HG03521 (cell line): ENCODE data around the gene KDM2A.
A peak's percentile ranks its signal among the peaks of the same experiment; 100 is the strongest.
"Not testable (repeated sequence)": the region's sequence is repeated elsewhere in the genome, so short reads cannot be mapped to it uniquely, and the experiment has no call there.

ENCODE experiments used
- ATAC-seq: cut with Tn5 transposase; IDR thresholded peaks from one replicate; pipeline ENCODE4 v1.9.1; 2021; ENCODE audit warnings: mild to moderate bottlenecking, moderate library complexity; ENCODE audit not compliant: unreplicated experiment

Gene KDM2A

GRCh38 chr11:67256477-67257135, 137.5 kb downstream of the KDM2A start:
- ATAC-seq, result no peak

DNA sequence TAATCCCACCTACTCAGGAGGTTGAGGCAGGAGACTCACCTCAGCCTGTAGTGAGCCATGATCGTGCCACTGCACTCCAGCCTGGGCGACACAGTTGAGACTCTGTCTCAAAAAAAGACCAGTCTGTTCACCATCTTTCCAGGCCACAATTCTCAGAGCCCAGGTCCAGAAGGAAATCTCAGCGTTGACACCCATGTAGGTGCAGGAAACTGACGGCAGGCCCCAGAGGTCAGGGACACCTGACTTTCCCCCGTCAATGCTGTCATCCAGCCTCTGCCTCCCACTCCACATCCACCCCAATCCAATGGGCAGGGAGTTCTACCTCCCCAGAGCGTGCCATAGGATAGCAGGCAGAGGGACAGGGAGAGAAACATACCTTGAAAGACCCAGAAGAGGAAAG, 141.3 kb downstream of the KDM2A start:
- ATAC-seq, result no peak

GRCh38 chr11:67260885-67261639, 142.0 kb downstream of the KDM2A start:
- not testable (repeated sequence) for ATAC-seq

DNA sequence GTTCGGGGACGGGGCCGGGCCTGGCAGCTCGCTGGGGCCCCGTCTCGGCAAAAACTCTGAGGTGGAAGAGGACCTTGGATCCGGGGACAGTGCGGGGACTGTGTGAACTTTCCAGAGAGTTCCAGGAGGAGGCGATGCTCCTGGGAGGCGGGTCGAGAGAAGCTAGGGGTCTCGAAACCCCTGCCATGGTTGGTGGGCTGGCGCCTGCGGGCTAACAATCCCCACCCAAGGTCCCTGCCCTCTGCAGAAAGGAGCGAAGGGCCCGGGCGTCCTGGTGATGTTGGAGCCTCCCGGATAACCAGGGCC, 142.5 kb downstream of the KDM2A start:
- no peak for ATAC-seq

- no peak for ATAC-seq
Measured at GRCh38 chr11:67261946-67262681, 143.1 kb downstream of the KDM2A start.

DNA sequence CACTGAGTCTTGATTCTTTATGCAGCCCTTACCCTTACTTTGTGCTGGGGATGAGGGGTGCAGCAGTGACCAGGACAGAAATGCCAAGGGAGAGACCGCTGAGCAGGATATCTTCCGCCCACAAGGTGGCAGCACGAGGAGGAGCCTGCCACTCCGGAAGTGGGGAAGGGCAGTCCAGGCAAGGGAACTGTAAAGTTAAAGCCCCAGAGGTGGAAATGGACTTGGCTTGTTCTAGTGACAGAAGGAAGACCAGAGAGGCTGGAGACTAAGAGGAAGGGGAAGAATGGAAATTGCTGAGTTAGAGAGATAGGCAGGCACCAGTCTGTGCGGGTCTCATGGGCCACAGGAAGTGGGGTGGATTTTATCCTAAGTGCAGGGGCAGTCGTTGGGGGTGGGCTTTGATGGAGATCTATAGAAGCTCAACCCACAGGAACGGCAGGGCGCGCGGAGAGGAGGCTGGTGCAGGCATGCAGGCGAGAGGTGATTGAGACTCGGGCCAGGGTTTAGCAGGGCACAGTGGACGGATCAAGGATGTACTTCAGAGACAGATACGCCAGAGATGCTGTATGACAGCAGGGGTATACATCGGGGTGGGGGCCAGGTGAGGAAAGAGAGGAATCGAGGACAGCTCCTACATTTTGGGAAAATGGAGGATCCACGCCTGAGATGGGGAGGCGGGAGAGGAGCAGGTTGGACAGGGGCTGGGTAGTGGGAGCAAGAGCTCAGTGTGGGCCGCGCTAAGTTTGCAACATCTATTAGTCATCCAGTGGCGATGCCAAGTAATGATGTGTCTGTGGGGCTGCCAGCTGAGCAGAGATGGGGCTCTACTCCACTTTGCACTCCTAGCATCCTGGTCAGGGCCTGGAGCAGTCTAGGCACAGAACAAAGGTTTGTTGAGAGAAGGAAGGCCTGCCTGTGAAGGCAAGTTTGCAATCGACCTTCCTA, 143.9 kb downstream of the KDM2A start:
- ATAC-seq, result no peak

DNA sequence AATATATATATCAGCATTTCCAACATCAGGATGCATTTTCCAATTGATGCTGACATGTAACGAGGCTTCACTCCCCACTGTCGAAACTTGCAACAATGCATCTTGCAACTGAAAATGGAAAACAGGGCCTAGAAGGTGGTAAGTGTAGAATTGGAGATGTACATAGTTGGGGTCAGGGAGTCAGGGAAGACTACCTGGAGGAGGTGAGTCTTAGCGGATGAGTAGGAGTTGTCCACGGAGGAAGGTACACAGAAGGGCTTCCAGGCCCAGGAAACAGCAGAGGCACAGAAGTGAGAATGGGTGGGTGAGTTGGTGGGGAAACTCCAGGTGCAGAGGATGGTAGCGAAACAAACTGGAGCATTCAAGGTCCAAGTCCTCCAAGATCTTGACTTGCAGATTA, 145.2 kb downstream of the KDM2A start:
- no peak for ATAC-seq

- no peak for ATAC-seq
Measured at GRCh38 chr11:67264877-67265632, 146.0 kb downstream of the KDM2A start.

GRCh38 chr11:67265633-67266448, 146.8 kb downstream of the KDM2A start:
- ATAC-seq, result peak; percentile 43

DNA sequence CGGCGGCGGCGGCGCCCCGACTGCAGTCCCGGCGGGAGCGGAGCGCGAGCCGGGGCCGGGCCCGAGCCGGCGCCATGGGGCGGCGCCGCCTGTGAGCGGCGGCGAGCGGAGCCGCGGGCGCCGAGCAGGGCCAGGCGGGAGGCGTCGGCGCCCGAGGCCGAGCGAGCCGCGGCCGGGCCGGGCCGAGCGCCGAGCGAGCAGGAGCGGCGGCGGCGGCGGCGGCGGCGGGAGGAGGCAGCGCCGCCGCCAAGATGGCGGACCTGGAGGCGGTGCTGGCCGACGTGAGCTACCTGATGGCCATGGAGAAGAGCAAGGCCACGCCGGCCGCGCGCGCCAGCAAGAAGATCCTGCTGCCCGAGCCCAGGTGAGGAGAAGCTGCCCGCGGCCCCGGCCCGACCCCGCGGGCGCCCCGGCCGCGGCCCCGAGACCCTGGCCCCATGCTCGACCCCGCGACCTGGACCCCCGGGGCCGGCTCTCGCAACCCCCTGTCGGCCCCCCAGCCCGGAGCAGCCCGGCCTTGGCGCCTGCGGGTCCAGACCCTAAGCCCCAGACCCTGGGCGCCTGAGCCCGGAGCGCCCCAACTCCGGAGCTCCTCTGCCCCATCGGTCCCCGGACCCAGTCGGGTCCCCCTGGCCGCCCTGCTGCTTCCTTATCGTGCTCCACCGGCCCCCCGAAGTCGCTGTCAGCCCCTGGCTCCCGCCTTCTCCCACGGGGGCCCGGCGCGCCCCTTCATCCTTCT, 147.6 kb downstream of the KDM2A start, which contains the start of gene GRK2:
TSS of gene GRK2 (plus strand) at position 25 of the 739 bp plus-strand sequence. CDS start at position 252, 227 bp downstream.
- peak; percentile 36 for ATAC-seq

GRCh38 chr11:67267188-67268080, 148.4 kb downstream of the KDM2A start:
- ATAC-seq, result no peak

DNA sequence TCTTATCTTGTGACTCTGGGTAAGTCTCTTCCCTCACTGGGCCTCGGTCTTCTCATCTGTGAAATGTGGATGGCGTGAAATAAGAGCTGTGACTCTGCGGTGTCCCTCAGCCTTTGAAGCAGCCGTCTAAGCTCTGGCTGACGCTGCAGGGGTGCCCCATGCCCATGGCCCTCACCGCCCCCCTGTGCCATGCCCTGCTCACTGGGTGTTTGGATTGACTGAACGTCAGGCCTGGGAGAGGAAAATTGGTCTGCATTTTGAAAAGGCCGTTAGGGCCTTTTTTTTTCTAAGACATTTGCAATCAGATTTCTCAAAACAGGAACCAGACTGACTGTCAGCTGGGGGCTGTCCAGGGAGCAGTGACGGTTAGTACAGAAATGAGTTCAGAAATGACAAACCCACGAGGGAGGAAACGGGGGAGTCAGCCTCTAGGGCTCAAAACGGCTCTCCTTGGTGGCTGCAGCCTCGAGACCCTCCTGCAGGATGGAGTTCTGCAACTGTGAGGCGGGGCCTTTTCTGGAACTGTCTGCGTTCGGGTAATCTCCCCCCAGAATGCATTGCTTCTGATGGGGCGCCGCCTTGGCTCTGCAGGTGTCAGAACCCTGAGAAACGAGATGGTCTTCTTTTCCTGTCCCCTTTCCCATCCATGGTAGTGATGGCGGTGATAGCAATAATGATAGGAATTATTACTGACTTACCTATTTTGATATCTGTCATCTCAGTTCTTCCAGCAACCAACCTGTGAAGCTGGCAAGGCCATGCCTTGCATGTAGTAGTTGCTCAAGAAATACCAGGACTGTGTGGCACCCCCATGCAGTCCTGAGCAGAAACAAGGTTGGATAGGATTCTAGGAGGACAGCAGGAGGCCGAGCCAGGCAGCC, 149.3 kb downstream of the KDM2A start:
- peak; percentile 31 for ATAC-seq

- ATAC-seq, result no peak
Measured at GRCh38 chr11:67268962-67269268, 149.9 kb downstream of the KDM2A start.

DNA sequence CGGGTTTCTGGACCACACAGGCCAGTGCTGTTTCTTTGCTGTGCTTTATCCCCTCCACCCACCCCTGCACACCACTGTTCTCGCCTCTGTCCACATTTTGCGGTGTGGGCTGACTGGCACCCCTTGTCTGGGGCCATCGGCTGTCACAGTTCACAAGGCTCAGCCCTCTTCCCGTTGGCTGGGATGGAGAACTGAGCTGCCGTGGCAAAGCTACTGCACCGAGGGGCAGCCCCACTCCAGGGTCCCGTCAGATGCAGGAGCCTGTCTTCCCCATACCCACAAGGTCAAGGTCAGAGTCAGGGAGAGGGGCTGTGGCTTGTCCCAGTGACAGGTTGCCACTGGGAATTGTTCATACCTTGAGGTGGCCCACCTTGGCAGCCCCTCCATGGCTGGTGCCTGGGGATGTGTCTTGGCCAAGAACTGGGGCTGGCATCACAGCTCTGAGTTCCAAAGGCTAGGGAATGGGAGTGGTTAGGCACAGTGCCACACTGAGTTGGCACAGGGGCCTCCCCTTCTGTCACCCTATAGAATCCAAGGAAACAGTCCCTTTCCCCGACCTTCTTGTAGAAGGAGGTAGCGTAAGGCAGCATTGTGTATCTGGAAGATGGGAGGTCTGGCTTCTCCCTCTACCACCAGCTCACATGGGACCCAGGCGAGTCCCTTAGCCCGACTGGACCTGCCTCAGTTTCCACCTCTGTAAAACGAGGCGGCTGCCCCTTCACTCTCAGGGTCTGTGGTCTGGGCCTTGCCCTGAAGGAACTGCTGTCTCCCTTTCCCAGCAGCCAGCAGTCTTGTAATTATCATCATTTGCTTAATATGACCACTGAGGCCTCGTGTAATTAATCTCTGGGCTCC, 150.6 kb downstream of the KDM2A start:
- no peak for ATAC-seq

DNA sequence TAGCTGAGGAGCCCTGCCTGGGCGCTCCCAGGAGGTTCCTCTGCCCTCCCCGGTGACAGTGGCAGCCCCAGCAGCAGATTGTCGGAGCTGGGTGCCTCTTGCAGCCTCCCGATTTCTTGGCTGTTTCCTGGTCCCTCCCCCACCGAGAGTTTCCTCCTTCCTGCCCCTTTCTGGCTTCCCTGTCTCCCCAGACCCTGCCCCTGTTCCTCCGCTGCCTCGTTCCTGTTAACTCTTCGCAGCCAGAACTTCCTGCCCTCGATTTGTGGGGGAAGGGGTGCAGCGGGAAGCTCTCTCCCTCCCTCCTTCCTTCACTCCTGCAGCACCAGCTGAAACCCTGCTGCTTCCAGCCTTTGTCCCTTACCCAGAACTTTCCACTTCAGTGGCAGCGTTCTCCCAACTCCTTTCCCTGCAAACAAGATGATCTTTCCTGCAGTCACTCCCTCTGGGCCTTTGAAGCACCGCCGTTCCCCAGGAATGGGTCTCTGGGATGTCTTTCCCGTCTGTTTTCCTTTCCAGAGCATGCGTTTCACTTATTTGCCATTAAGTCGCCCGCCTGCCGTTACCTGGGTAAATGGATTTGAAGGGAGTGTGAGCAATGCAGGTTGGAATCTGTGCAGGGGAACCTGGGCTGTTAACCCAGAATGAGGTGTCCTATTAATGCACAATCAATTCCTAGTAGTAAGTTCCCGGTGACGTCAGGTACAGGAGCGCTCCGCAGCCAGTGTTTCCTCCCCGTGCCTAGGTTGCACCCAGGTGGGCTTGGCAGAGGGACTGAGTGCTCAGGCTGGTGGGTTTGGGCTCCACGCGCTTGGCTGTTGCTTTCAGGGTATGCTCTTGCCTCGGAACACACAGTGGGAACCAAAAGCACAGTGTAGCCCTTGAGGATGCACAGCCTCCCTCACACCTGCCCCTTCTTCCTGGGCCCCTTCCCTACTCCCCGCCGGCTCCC, 151.5 kb downstream of the KDM2A start:
- ATAC-seq, result no peak
